Gastroesophageal sphincter (tissue), 4 donors: ENCODE measurements around the gene SIVA1. TPM values are rescaled to one million over a fixed set of nuclear protein-coding genes. Genes with fewer than 3 reads are reported as not detected.

Experiments
- ATAC-seq: fragments of 150-250 bp; one replicate; pipeline ENCODE4 v1.9.1; 2016; ENCODE audit warnings: mild to moderate bottlenecking, moderate library complexity
- H3K27ac ChIP-seq, 4 donors: fragments of 200-600 bp; sonication (generic) in 3 of 4; 1 replicate in 3 of 4; 2 replicates in 1 of 4; pipeline ENCODE4 v1.5.1; 2016 to 2019
- H3K27me3 ChIP-seq: fragments of 200-600 bp; sonication (generic); one replicate; pipeline ENCODE4 v1.5.1; 2019
- H3K36me3 ChIP-seq, 2 donors: fragments of 200-600 bp; sonication (generic); one replicate each; pipeline ENCODE4 v1.5.1; 2019; ENCODE audit warnings: control low read depth in 1 of 2
- H3K4me1 ChIP-seq, 3 donors: fragments of 200-600 bp; sonication (generic); 1 replicate in 2 of 3; 2 replicates in 1 of 3; pipeline ENCODE4 v1.5.1; 2016 to 2019; ENCODE audit warnings: control low read depth in 2 of 3
- H3K4me3 ChIP-seq, 2 donors: fragments of 200-600 bp; sonication (generic); one replicate each; pipeline ENCODE4 v1.5.1; 2019; ENCODE audit warnings: mild to moderate bottlenecking in 1 of 2, moderate library complexity in 1 of 2
- H3K9me3 ChIP-seq, 3 donors: fragments of 200-600 bp; sonication (generic); one replicate each; pipeline ENCODE4 v1.5.1; 2017 to 2019; ENCODE audit warnings: control low read depth in 2 of 3
- EP300 ChIP-seq: sonication (generic); formaldehyde crosslinking; IDR thresholded peaks from one replicate; pipeline ENCODE4 v1.6.1; 2017; ENCODE audit warnings: antibody characterized with exemption, mild to moderate bottlenecking
- POLR2A ChIP-seq, 2 donors: fragments of 450-650 bp; IDR thresholded peaks; one replicate each; pipeline ENCODE4 v1.6.1; 2017; ENCODE audit warnings: antibody characterized with exemption in 2 of 2, mild to moderate bottlenecking in 2 of 2, moderate library complexity in 1 of 2
- POLR2AphosphoS5 ChIP-seq: sonication (generic); formaldehyde crosslinking; IDR thresholded peaks from one replicate; pipeline ENCODE4 v1.6.1; 2017; ENCODE audit warnings: antibody characterized with exemption
- WGBS, 2 donors: methylation state at CpG; one replicate each; pipeline ENCODE4 v1.1.5; 2018; ENCODE audit warnings: low coverage in 1 of 2; 5-methylcytosine and 5-hydroxymethylcytosine counted together
- total RNA-seq, 4 donors: library from RNA; depleted of rRNA; stranded (reverse); fragments of >200 nt; gene quantifications; one replicate each; pipeline ENCODE4 v1.1.0, GENCODE V29; 2016
- TF ChIP-seq, protein P1 (sequence below), 4 experiments: fragments of 200-600 bp in 2 of 4; fragments of 450-650 bp in 2 of 4; sonication (generic) in 1 of 4; IDR thresholded peaks; one replicate each; pipeline ENCODE4 v1.5.1; 2017 to 2019; ENCODE audit warnings: antibody characterized with exemption in 4 of 4, mild to moderate bottlenecking in 2 of 4, moderate library complexity in 2 of 4

The SIVA1 gene
- total RNA-seq, 4 donors from 2014 or later = 188 to 513 (median 363) TPM

- no peak for ATAC-seq
- no peaks in the 10 kb centered on the region for H3K27me3 ChIP-seq
- peaks cover 0 to 96% of the 10 kb centered on the region in 2 donors for H3K36me3 ChIP-seq
- H3K4me3 ChIP-seq = no peak overlapping the region
- H3K9me3 ChIP-seq = no peaks in the 10 kb centered on the region
- 100% methylated on average over 1 of the region's 13 CpGs; no CpG with 5 or more reads in 1 of the 2 donors for WGBS, 2 donors
- no peak for TF ChIP-seq POLR2A (IDR thresholded peaks at IDR 0.05)
- TF ChIP-seq, protein P1, sequence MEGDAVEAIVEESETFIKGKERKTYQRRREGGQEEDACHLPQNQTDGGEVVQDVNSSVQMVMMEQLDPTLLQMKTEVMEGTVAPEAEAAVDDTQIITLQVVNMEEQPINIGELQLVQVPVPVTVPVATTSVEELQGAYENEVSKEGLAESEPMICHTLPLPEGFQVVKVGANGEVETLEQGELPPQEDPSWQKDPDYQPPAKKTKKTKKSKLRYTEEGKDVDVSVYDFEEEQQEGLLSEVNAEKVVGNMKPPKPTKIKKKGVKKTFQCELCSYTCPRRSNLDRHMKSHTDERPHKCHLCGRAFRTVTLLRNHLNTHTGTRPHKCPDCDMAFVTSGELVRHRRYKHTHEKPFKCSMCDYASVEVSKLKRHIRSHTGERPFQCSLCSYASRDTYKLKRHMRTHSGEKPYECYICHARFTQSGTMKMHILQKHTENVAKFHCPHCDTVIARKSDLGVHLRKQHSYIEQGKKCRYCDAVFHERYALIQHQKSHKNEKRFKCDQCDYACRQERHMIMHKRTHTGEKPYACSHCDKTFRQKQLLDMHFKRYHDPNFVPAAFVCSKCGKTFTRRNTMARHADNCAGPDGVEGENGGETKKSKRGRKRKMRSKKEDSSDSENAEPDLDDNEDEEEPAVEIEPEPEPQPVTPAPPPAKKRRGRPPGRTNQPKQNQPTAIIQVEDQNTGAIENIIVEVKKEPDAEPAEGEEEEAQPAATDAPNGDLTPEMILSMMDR (IDR thresholded peaks at IDR 0.05) = no peak
- TF ChIP-seq EP300 = no peak
- TF ChIP-seq POLR2AphosphoS5 = no peak
- H3K4me1 ChIP-seq = no peaks in the 10 kb centered on the region
- no peak overlapping the region for H3K27ac ChIP-seq
Observed at GRCh38 chr14:104775073-104775489, 22.1 kb downstream of the SIVA1 start.

DNA sequence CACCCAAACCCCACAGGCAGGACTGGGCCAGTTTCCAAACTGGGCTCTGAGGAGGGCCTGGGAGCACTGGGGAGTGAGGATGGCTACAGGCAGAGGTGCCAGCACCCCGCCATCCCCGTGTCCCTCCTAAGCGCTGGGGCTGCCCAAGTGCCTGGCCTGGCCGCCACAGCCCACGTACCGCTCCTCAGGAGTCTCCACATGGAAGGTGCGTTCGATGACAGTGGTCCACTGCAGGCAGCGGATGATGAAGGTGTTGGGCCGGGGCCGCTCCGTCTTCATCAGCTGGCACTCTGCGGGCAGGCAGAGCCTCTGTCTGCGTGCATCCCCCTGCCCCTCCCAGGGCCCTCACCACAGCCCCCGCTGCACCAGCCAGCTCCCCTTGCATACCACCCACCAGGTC lies 23.5 kb downstream of the SIVA1 start:
- ATAC-seq = no peak
- Histone ChIP-seq H3K4me1 (peaks cover 0 to 11% (median 0%) of the 10 kb centered on the region in 3 donors), H3K27me3 (no peaks in the 10 kb centered on the region), H3K9me3 (no peaks in the 10 kb centered on the region), H3K27ac (no peak overlapping the region), H3K36me3 (peaks cover 0 to 91% of the 10 kb centered on the region in 2 donors), H3K4me3 (no peak overlapping the region)
- TF ChIP-seq EP300 (no peak), POLR2A (IDR thresholded peaks at IDR 0.05) (no peak), POLR2AphosphoS5 (no peak)
- TF ChIP-seq, protein P1 (IDR thresholded peaks at IDR 0.05) = no peak
- 92% methylated on average over 2 of the region's 15 CpGs; no CpG with 5 or more reads in 1 of the 2 donors for WGBS, 2 donors

DNA sequence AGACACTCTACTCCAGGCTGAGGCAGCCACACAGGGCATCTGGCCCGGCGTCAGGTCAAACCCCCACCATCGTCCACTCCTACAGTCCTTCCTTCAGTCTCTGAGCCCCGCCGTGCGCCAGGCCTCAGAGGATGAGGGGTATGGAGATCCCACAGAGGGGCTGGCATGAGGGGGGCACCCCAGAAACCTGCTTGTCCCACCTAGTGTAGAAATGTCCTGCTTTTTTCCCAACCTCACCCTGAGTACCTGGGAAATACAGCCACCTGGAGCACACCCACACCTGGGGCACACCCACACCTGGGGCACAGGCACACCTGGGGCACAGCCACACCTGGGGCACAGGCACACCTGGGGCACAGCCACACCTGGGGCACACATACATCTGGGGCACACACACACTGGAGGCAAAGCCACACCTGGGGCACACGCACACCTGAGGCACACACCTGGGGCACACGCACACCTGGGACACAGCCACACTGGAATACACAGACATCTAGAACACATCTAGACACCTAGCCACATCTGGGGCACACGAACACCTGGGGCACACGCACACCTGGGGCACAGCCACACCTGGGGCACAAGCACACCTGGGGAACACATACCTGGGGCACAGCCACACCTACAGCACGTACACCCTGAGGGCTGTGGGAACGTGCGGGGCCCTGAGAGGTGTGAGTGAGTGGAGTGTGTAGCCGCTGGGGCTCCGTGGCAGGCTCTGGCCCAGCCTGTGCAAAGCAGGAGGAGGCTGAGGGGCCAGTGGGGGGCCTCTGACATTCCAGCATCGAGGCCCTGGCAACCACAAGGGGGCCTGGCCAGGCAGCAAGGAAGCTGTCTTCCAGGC lies 24.2 kb downstream of the SIVA1 start:
- peaks cover 0 to 90% of the 10 kb centered on the region in 2 donors for H3K36me3 ChIP-seq

GRCh38 chr14:104777808-104778249 lies 24.9 kb downstream of the SIVA1 start:
- H3K4me1 ChIP-seq = peaks cover 0 to 25% (median 0%) of the 10 kb centered on the region in 3 donors
- TF ChIP-seq, protein P1 (IDR thresholded peaks at IDR 0.05) = no peak
- TF ChIP-seq POLR2AphosphoS5 (no peak), EP300 (no peak), POLR2A (IDR thresholded peaks at IDR 0.05) (no peak)
- H3K27ac ChIP-seq = peak overlapping the region in 1 of 4 donors; percentile 37
- H3K4me3 ChIP-seq = no peak overlapping the region
- H3K36me3 ChIP-seq = peaks cover 0 to 86% of the 10 kb centered on the region in 2 donors
- H3K9me3 ChIP-seq = no peaks in the 10 kb centered on the region
- WGBS, 2 donors = 75% methylated on average over 8 of the region's 15 CpGs; no CpG with 5 or more reads in 1 of the 2 donors
- H3K27me3 ChIP-seq = no peaks in the 10 kb centered on the region
- ATAC-seq = no peak

More for the DNA sequence above, 24.2 kb downstream of the SIVA1 start:
- WGBS, 2 donors = 62% methylated on average over 6 of the region's 16 CpGs; no CpG with 5 or more reads in 1 of the 2 donors
- Histone ChIP-seq H3K27me3 (no peaks in the 10 kb centered on the region), H3K9me3 (no peaks in the 10 kb centered on the region), H3K27ac (peak overlapping the region in 1 of 4 donors; percentile 37), H3K4me3 (no peak overlapping the region), H3K4me1 (peaks cover 0 to 18% (median 0%) of the 10 kb centered on the region in 3 donors)
- TF ChIP-seq, protein P1 (IDR thresholded peaks at IDR 0.05) = no peak
- TF ChIP-seq POLR2AphosphoS5 (no peak), POLR2A (IDR thresholded peaks at IDR 0.05) (no peak), EP300 (no peak)
- ATAC-seq = no peak
